Measurements from ENCODE around the gene RNU1-3.
"Not testable (repeated sequence)": the region's sequence is repeated elsewhere in the genome, so short reads cannot be mapped to it uniquely, and the experiment has no call there.

The RNU1-3 gene

DNA sequence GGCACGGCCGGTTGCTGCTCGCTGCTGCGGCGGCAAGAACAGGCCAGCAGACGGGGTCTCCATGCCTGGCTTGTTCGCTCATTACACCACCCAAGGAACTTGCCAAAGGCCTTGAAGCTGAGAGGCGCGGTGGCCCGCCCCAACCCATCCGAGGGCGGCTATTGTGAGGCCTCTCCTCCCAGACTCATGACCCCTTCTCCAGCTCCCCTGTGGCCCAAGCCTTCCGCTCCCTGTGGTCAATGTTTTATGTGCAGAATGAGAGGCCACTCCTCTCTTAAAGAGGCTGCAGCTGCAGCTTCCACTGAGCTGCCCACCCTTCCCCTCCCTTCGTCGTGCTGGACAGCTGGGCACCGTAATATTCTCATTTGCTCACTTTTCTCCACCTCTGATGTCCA is 27.6 kb upstream of the RNU1-3 start:
- DNase-seq (ENCODE audit: low spot score): not testable (repeated sequence)

GRCh38 chr1:16693449-16694307 is 26.9 kb upstream of the RNU1-3 start:
- not testable (repeated sequence) for DNase-seq (ENCODE audit: low spot score)

- DNase-seq (ENCODE audit: low spot score): not testable (repeated sequence)
Observed at GRCh38 chr1:16692717-16693448, 26.1 kb upstream of the RNU1-3 start.

- DNase-seq (ENCODE audit: low spot score): not testable (repeated sequence)
Observed at GRCh38 chr1:16692283-16692682, 25.5 kb upstream of the RNU1-3 start.

GRCh38 chr1:16690971-16691682 is 24.4 kb upstream of the RNU1-3 start:
- DNase-seq (ENCODE audit: low spot score): not testable (repeated sequence)

DNA sequence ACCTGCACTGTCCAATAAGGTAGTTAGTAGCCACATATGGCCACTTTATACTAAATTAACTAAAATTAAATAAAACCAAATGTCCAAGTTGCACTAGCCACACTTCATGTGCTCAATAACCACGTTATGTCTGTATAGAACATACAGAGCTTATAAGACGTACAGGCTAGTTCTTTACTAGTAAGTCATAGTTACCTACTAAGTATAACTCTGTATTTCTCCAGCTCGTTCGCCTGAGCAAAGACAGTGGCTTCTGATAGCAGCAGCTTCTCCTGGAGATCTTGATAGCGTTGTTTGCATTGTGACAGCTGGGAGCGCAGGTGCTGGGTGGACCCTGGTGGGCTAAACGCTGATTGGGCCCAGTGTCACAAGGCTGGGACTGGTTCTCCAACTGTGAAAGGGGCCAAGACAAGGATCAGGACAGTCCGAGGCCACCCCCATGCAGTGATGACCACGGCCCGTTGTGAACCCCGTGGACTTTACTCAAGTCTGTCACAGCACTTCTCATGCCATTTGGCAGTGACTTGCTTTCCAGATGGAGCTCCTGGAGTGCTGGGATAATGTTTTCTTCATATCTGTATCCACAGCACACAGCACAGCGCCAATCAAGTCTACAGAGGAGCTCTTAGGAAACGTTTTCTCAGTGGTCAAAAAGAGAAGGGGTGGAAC is 20.5 kb upstream of the RNU1-3 start:
- not testable (repeated sequence) for DNase-seq (ENCODE audit: low spot score)

GRCh38 chr1:16685445-16686371 is 19.0 kb upstream of the RNU1-3 start:
- not testable (repeated sequence) for DNase-seq (ENCODE audit: low spot score)

DNA sequence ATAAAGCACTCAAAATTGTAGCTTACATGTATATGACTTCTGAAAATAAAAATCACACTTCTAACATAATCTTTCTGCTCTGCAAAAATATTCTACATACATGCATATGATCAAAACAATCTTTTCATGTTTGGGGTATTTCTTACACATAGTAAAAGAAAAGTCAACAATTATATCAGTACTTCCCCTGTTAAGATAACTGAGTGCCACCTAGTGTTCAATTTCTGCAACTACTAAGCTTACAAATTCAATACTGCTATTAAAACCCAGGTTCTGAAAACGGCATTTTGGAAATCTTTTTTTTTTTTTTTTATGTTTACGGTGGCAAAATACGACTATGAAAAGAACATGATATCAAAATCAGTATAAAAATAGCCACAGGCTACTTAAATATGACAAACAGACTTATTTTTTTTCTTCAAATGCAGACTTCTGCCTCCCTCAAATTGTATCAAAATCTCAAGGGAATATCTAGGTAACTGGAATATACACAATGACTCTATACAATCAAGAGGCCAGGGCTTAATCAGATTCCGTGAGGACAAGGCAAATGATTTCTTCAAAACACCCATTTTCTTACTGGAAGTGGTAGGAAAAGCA is 18.1 kb upstream of the RNU1-3 start:
- DNase-seq (ENCODE audit: low spot score): not testable (repeated sequence)

GRCh38 chr1:16684152-16684551 is 17.4 kb upstream of the RNU1-3 start:
- not testable (repeated sequence) for DNase-seq (ENCODE audit: low spot score)

GRCh38 chr1:16682803-16683202 is 16.1 kb upstream of the RNU1-3 start:
- DNase-seq (ENCODE audit: low spot score): not testable (repeated sequence)

DNA sequence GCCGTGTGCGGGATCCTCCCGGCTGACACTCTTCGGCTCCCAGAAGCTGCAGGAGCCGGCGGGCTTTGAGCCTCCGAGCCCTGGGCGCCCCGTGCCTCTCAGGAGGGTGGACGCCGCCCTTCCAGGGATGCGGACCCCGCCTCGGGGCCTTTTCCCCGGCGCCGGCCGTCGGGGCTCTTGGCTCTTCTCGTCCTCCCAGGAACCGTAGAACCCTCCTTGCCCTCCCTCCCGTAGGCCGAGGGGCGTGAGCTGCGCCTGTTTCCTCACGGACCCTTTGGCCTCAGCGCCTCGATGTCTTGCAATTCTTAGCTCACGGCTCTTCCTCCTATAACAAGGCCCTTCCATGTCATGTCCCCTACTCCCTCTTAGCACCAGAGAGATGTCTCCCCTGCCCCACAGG is 13.6 kb upstream of the RNU1-3 start:
- DNase-seq (ENCODE audit: low spot score): not testable (repeated sequence)

DNA sequence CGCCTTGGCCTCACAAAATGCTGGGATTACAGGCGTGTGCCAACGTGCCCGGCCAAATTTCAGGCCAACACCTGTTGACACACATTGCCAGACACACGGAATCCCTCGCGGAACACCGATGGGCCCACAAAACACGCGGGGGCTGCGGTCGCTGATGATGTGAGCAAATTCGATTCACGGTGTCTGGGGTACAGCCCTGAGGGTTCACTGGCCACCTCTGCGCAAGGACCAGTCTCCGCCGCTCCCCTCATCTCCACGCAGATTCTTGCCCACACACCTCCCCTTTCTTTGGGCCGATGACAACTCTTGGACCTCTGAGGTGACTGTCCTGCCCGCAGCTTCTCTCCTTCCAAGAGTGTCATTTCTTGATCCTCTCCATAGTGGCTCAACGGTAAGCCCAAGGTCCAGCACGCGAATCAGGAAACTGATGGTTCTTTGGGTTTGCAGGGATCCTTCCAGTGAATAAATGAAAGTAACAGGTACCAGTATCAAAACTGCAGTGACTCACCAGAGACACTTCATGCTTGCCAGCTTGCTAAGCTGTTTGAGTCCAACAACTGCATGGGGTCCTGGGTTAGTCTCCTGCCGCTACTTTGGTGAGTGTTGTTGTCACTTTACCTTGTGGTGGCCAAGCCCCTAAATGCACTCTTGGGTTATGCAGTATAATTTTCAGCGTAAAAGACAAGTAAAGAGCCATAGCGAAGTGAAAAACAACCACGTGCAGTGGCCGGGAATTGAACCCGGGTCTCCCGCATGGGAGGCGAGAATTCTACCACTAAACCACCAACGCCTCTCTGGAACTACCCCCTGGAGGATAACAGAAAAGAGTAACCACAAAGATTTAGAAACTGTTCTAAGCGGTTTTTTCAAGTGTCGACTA is 11.0 kb upstream of the RNU1-3 start:
- DNase-seq (ENCODE audit: low spot score): peak; percentile 21

GRCh38 chr1:16676661-16677523 is 10.1 kb upstream of the RNU1-3 start:
- DNase-seq (ENCODE audit: low spot score): peak; percentile 22

DNA sequence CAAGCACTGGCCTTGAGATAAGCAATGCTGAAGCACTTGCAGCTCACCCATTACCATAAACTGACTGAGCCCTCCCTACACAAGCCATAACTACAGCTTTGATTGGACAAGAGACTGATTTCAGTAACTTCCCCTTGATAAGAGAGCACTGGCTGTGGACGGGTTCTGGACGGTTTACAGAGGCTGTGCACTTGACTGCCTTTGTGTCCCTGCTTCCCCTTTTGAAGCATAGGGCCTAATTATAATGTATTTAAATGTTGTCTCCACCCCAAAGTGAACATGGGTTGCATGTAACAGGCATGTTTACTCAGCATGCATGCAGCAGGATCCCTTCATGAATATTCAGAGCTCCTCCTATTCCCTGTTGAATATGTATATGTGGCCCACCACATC is 8.4 kb upstream of the RNU1-3 start:
- not testable (repeated sequence) for DNase-seq (ENCODE audit: low spot score)

- not testable (repeated sequence) for DNase-seq (ENCODE audit: low spot score)
Observed at GRCh38 chr1:16673976-16674375, 7.2 kb upstream of the RNU1-3 start.

DNA sequence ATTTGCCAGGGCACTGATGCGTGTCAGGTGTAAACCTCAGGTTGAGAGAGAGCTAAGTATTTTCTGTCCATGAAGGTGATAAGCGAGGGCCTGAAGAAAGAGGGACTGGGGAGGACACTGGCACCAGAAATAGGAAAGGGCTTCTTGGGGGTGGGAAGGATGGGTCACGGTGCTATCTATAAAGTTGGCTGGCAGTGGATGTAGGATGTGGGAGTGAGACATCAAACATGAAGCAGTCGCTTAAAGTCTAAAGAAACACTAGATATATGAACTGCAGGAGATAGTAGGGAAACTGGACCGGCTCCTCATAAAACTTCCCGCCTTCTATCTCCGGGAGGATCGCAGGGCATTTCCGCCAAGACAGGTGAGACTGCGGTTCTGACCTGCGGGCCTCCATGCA is 912 bp downstream of the RNU1-3 start:
- DNase-seq (ENCODE audit: low spot score): not testable (repeated sequence)

DNA sequence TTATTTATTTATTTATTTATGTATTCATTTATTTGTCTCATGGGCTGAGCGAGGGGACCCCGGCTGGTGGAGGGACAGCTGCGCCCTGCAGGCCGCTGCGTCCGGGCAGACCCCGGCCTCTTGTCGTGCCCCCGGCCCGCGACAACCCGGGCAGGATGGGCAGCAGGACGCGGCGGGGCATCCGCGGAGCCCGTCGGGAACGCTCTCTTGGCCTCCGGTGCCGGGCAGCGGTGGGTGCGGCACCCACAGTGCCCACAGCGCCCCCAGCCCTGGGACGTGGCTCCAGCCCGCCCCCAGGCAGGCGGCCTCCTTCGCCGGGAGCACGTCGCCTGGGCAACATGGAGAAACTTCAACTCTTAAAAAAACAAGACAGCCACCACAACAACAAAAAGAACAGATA is 8.5 kb downstream of the RNU1-3 start:
- not testable (repeated sequence) for DNase-seq (ENCODE audit: low spot score)

DNA sequence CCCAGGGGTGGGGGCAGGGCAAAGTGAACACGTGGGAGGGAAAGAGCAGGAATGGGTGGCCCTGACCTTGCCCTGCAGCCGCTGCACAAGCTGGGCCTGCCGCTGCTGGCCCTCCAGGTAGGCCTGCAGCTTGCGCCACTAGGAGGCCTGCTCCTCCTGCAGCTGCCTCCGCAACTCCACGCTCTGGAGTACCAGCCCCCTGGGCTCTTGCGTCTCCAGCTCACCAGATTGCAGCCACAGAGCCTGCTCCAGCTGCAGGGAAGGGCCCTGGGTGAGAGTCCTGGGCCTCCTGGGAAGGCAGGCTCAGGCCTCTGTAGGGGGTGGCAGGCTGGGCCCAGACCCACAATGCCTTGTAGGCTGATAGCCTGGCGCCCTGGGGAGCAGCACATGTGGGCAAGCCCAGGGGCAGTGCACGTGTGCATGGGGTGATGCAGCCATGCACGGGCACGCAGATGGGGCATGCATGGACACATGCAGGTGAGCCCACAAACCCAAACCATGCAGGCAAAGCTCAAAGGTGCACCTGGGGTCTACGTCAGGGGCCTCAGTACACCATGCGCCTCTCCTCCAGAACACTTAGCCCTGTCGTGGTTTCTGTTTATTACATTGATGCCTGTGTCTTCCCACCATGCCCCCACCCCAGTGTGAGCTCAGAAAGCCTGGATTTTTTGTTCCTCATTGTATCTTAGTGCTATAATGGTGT is 9.6 kb downstream of the RNU1-3 start:
- DNase-seq (ENCODE audit: low spot score): not testable (repeated sequence)
